HepG2 (cell line): Measurements from ENCODE around the gene BTG1. TPM values are rescaled to one million over a fixed set of nuclear protein-coding genes. Genes with fewer than 3 reads are reported as not detected.
A peak's percentile ranks its signal among the peaks of the same experiment; 100 is the strongest.

Experiments
- ATAC-seq: fragments of 200-7000 bp; cut with Tn5 transposase; 3 replicates; pipeline ENCODE4 v1.9.1; 2020; ENCODE audit warnings: mild to moderate bottlenecking, moderate library complexity
- BruUV-seq: library from RNA; stranded (reverse); fragments of 400-500 nt; replicated peaks from 2 replicates; lab custom pipeline; 2021; lab: Mats Ljungman, UMichigan
- CTCF ChIA-PET: fragments of 300-600 bp; formaldehyde crosslinking; extraction: SDS; loops from one replicate; lab custom pipeline; 2021; ENCODE audit warnings: low total read pairs, inconsistent platforms, low intra/inter-chr PET ratio; lab: Yijun Ruan, JAX
- POLR2A ChIA-PET: fragments of 350-600 bp; sonication (Branson Sonifier 250); formaldehyde crosslinking; loops from one replicate; lab custom pipeline; 2020; ENCODE audit warnings: antibody characterized with exemption, inconsistent platforms; lab: Yijun Ruan, JAX
- DNase-seq: peaks from one replicate; pipeline ENCODE4 v3.0.0-alpha.2; 2015; ENCODE audit warnings: low spot score
- FAIRE-seq: peaks from 3 replicates; lab custom pipeline; 2011; peaks lifted over from hg19 to GRCh38; lab: Jason Lieb, UNC
- H2AFZ ChIP-seq: one replicate; pipeline ENCODE4 v1.6.1; 2011; ENCODE audit warnings: low read length, inconsistent platforms
- H3K27ac ChIP-seq: fragments of 300-600 bp; 3 replicates; pipeline ENCODE4 v1.8.0; 2011; ENCODE audit warnings: mixed run types, mild to moderate bottlenecking, mixed read lengths, low read length, inconsistent platforms; ENCODE audit not compliant: insufficient read depth; ENCODE audit errors: extremely low read length
- H3K27me3 ChIP-seq, 2 experiments: fragments of 200-600 bp in 1 of 2; 2 replicates in 1 of 2; 3 replicates in 1 of 2; pipeline versions ENCODE4 v1.6.0 to v1.8.0; 2011; ENCODE audit warnings: low read length in 2 of 2, mild to moderate bottlenecking in 2 of 2, moderate library complexity in 2 of 2, inconsistent platforms in 1 of 2; ENCODE audit not compliant: insufficient read depth in 2 of 2, control insufficient read depth in 1 of 2
- H3K36me3 ChIP-seq, 2 experiments: fragments of 200-600 bp in 1 of 2; replicated peaks in 1 of 2; 2 replicates in 1 of 2; 3 replicates in 1 of 2; pipeline versions ENCODE4 v1.5.1 to v1.8.0; 2011; ENCODE audit warnings: low read length in 2 of 2, inconsistent platforms in 1 of 2; ENCODE audit not compliant: insufficient read depth in 2 of 2, control insufficient read depth in 1 of 2
- H3K4me1 ChIP-seq: 2 replicates; pipeline ENCODE4 v1.5.1; 2012; ENCODE audit warnings: low read length, inconsistent platforms; ENCODE audit not compliant: insufficient read depth
- H3K4me2 ChIP-seq: 2 replicates; pipeline ENCODE4 v1.6.0; 2011; ENCODE audit warnings: low read depth, low read length, inconsistent platforms
- H3K4me3 ChIP-seq, 3 experiments: fragments of 200-600 bp in 1 of 3; sonication (generic), shearing (Covaris generic) in 1 of 3; replicated peaks in 1 of 3; 2 replicates each; pipeline ENCODE4 v1.5.1; 2011 to 2016; ENCODE audit warnings: low read length in 3 of 3, inconsistent platforms in 2 of 3, low read depth in 2 of 3, mild to moderate bottlenecking in 2 of 3, control low read depth in 1 of 3, mixed read lengths in 1 of 3; ENCODE audit not compliant: insufficient read depth in 1 of 3
- H3K79me2 ChIP-seq: one replicate; pipeline ENCODE4 v1.6.1; 2011; ENCODE audit warnings: low read length, inconsistent platforms; ENCODE audit not compliant: insufficient read depth
- H3K9ac ChIP-seq: 2 replicates; pipeline ENCODE4 v1.6.0; 2011; ENCODE audit warnings: mild to moderate bottlenecking, low read depth, low read length, inconsistent platforms; ENCODE audit not compliant: insufficient read depth
- H3K9me3 ChIP-seq: 2 replicates; pipeline ENCODE4 v1.5.1; 2012; ENCODE audit warnings: mild to moderate bottlenecking, low read length
- H4K20me1 ChIP-seq: 2 replicates; pipeline ENCODE4 v1.6.0; 2011; ENCODE audit warnings: inconsistent platforms, mild to moderate bottlenecking, low read length, moderate library complexity; ENCODE audit not compliant: insufficient read depth
- ATF4 ChIP-seq, 2 experiments: fragments of 450-650 bp in 1 of 2; sonication (generic) in 1 of 2; formaldehyde crosslinking; IDR thresholded peaks; 2 replicates each; pipeline versions ENCODE4 v1.5.0 to v1.8.0; 2020 to 2022; ENCODE audit warnings: mild to moderate bottlenecking in 1 of 2, missing genetic modification reagents in 1 of 2
- CEBPB ChIP-seq: IDR thresholded peaks from 2 replicates; pipeline ENCODE4 v1.6.1; 2011; ENCODE audit warnings: low read depth, low read length, improper control_type of control experiment, borderline replicate concordance
- IKZF5 ChIP-seq: IDR thresholded peaks from 2 replicates; pipeline ENCODE4 v1.6.1; 2018; ENCODE audit warnings: missing genetic modification reagents, mild to moderate bottlenecking, missing compliant biosample characterization
- ZBTB8A ChIP-seq: sonication (generic); formaldehyde crosslinking; IDR thresholded peaks from 2 replicates; pipeline ENCODE4 v1.4.0; 2020; ENCODE audit warnings: mild to moderate bottlenecking, low read depth, missing genetic modification reagents, borderline replicate concordance
- ZNF12 ChIP-seq: sonication (generic); formaldehyde crosslinking; IDR thresholded peaks from 2 replicates; pipeline ENCODE4 v1.5.0; 2020; ENCODE audit warnings: missing genetic modification reagents
- ZNF879 ChIP-seq: sonication (generic); formaldehyde crosslinking; IDR thresholded peaks from 2 replicates; pipeline ENCODE4 v1.8.1; 2023; ENCODE audit warnings: missing genetic modification reagents
- WGBS: methylation state at CpG from one replicate; pipeline ENCODE4 v1.1.6; 2017; ENCODE audit warnings: low lambda C conversion rate; 5-methylcytosine and 5-hydroxymethylcytosine counted together
- in situ Hi-C: cut with HindIII; loops from 2 replicates; pipeline ENCODE4 v1.10.0; 2017; ENCODE audit warnings: low pct_unique_long_range_greater_than_20kb; ENCODE audit not compliant: extremely low pct_ligation_motif_present
- intact Hi-C: fragments of 100-400 bp; cut with micrococcal nuclease; formaldehyde crosslinking; loops from one replicate; pipeline ENCODE4 v1.10.0; 2022; ENCODE audit not compliant: unreplicated experiment
- polyA plus RNA-seq, 8 experiments: library from polyadenylated mRNA; depleted of rRNA in 3 of 8; stranded (reverse) in 7 of 8; unstranded in 1 of 8; fragments of >200 nt; fragmentation: Illumina TruSeq in 4 of 8; extraction: Trizol in 4 of 8; gene quantifications; 2 replicates each; pipeline versions ENCODE4 v1.2.1 to v1.2.3, GENCODE V29; 2011 to 2016; ENCODE audit warnings: low read depth in 4 of 8, missing spikeins in 1 of 8, mixed read lengths in 1 of 8; ENCODE audit not compliant: insufficient read depth in 1 of 8
- total RNA-seq, 5 experiments: library from RNA; depleted of rRNA; stranded (reverse); fragments of >200 nt; fragmentation: Illumina TruSeq; extraction: Trizol; gene quantifications; 2 replicates each; pipeline ENCODE4 v1.2.3, GENCODE V29; 2016; ENCODE audit warnings: low read depth in 1 of 5

The BTG1 gene
- total and polyA plus RNA-seq, 2 of the 13 experiments (the other 11 are each of a cell fraction or from before 2014, with no cell fraction given), result 7.5 to 16.7 TPM

- Histone ChIP-seq H2AFZ (no peak overlapping the region), H3K4me1 (peaks cover 22% of the 10 kb centered on the region), H3K4me2 (no peak overlapping the region), H4K20me1 (no peaks in the 10 kb centered on the region), H3K4me3 (no peak overlapping the region), H3K9me3 (no peaks in the 10 kb centered on the region), H3K79me2 (no peaks in the 10 kb centered on the region), H3K36me3 (no peaks in the 10 kb centered on the region), H3K27me3 (no peaks in the 10 kb centered on the region)
- in situ Hi-C loops, result no loop called here
- DNase-seq, result no peak
- intact Hi-C loops, result no loop called here
- POLR2A ChIA-PET, result no interaction called here
- no TSS peak for BruUV-seq
- 0 out of 2 replicates have a peak, but pooled peaks have one; percentile 26 for TF ChIP-seq CEBPB
- TF ChIP-seq ZBTB8A (CRISPR knock-in tag), result no peak
- TF ChIP-seq ZNF879, result no peak
- 0 out of 2 replicates have a peak, but pooled peaks have one; percentile 39 for TF ChIP-seq ZNF12
- no peak for TF ChIP-seq IKZF5 (CRISPR knock-in tag)
- TF ChIP-seq ATF4 (CRISPR knock-in tag; IDR thresholded peaks at IDR 0.05), result peak in 1 of 2 experiments; percentile 85; a peak in 2 of 4 replicates
- TF ChIP-seq, all 625 proteins: peak for 3
- Histone ChIP-seq H3K9ac (no peak overlapping the region), H3K27ac (no peak overlapping the region)
- FAIRE-seq (no peak), ATAC-seq (no peak)
- CTCF ChIA-PET, result no interaction called here
- WGBS, result 53% methylated on average over 2 of the region's 2 CpGs
These were observed 21.6 kb downstream of the BTG1 start for GRCh38 chr12:92123780-92124688.
